H1 (cell line): ENCODE results near the gene OSMR. TPM values are rescaled to one million over a fixed set of nuclear protein-coding genes. Genes with fewer than 3 reads are reported as not detected.
A peak's percentile ranks its signal among the peaks of the same experiment; 100 is the strongest.

ENCODE experiments used
- CTCF ChIA-PET: fragments of 300-600 bp; sonication (Branson Sonifier 250); formaldehyde crosslinking; loops from one replicate; lab custom pipeline; 2021; ENCODE audit not compliant: partially characterized antibody; lab: Charles Lee
- POLR2A ChIA-PET: fragments of 300-600 bp; sonication (Branson Sonifier 250); formaldehyde crosslinking; loops from one replicate; lab custom pipeline; 2021; ENCODE audit warnings: inconsistent platforms; ENCODE audit not compliant: partially characterized antibody; lab: Charles Lee
- DNase-seq, 2 experiments: peaks; one replicate each; pipeline versions ENCODE4 v3.0.0 to v3.0.0-alpha.2; 2010 to 2022; ENCODE audit warnings: low spot score in 2 of 2, low read depth in 1 of 2, mixed read lengths in 1 of 2
- FAIRE-seq: peaks from 2 replicates; lab custom pipeline; 2011; peaks lifted over from hg19 to GRCh38; lab: Jason Lieb, UNC
- H2AFZ ChIP-seq: 2 replicates; pipeline ENCODE4 v1.8.1; 2012; ENCODE audit warnings: low read length, inconsistent platforms
- H2AK5ac ChIP-seq: 2 replicates; pipeline ENCODE4 v1.6.1; 2013; ENCODE audit warnings: low read depth, low read length
- H2BK120ac ChIP-seq: replicated peaks from 2 replicates; pipeline ENCODE3; 2013; ENCODE audit warnings: low read depth, low read length, inconsistent platforms
- H2BK12ac ChIP-seq: 2 replicates; pipeline ENCODE4 v1.6.1; 2013; ENCODE audit warnings: low read depth, low read length
- H2BK15ac ChIP-seq: 2 replicates; pipeline ENCODE4 v1.6.1; 2013; ENCODE audit warnings: low read length
- H2BK20ac ChIP-seq: 2 replicates; pipeline ENCODE4 v1.6.1; 2013; ENCODE audit warnings: low read length
- H2BK5ac ChIP-seq: 2 replicates; pipeline ENCODE4 v1.6.1; 2013; ENCODE audit warnings: low read depth, low read length
- H3K14ac ChIP-seq: 2 replicates; pipeline ENCODE4 v1.6.1; 2013; ENCODE audit warnings: inconsistent platforms; ENCODE audit not compliant: insufficient read length
- H3K18ac ChIP-seq: 2 replicates; pipeline ENCODE4 v1.6.1; 2013; ENCODE audit warnings: low read length; ENCODE audit errors: extremely low read depth
- H3K23ac ChIP-seq: 2 replicates; pipeline ENCODE4 v1.6.1; 2013; ENCODE audit warnings: inconsistent platforms; ENCODE audit not compliant: insufficient read length
- H3K23me2 ChIP-seq: 2 replicates; pipeline ENCODE4 v1.6.1; 2013; ENCODE audit warnings: low read depth, low read length
- H3K27ac ChIP-seq: 2 replicates; pipeline ENCODE4 v1.6.1; 2011; ENCODE audit warnings: low read depth, low read length, inconsistent platforms
- H3K27me3 ChIP-seq, 4 experiments: replicated peaks in 1 of 4; 1 replicate in 1 of 4; 2 replicates in 3 of 4; pipeline versions ENCODE4 v1.6.1 to v1.8.1; 2011 to 2013; ENCODE audit warnings: low read length in 3 of 4, mild to moderate bottlenecking in 3 of 4, inconsistent platforms in 2 of 4, mixed read lengths in 2 of 4, moderate library complexity in 1 of 4; ENCODE audit not compliant: control insufficient read depth in 3 of 4, insufficient read depth in 3 of 4; ENCODE audit errors: extremely low read depth in 1 of 4
- H3K36me3 ChIP-seq, 4 experiments: 2 replicates each; pipeline versions ENCODE4 v1.6.1 to v1.8.1; 2011 to 2013; ENCODE audit warnings: mild to moderate bottlenecking in 4 of 4, low read length in 3 of 4, moderate library complexity in 2 of 4, control low read depth in 1 of 4, inconsistent platforms in 1 of 4; ENCODE audit not compliant: insufficient read depth in 4 of 4, control insufficient read depth in 2 of 4
- H3K4ac ChIP-seq: replicated peaks from 2 replicates; pipeline ENCODE3; 2013; ENCODE audit warnings: low read length, low read depth, mixed read lengths, inconsistent platforms; ENCODE audit not compliant: insufficient read length
- H3K4me1 ChIP-seq, 4 experiments: replicated peaks in 1 of 4; 1 replicate in 1 of 4; 2 replicates in 3 of 4; pipeline versions ENCODE4 v1.6.1 to v1.8.1; 2011 to 2013; ENCODE audit warnings: low read length in 3 of 4, inconsistent platforms in 2 of 4, mixed read lengths in 1 of 4; ENCODE audit not compliant: insufficient read depth in 4 of 4, control insufficient read depth in 3 of 4
- H3K4me2 ChIP-seq, 2 experiments: 2 replicates each; pipeline versions ENCODE4 v1.6.1 to v1.8.1; 2011 to 2013; ENCODE audit warnings: low read depth in 2 of 2, low read length in 2 of 2, control low read depth in 1 of 2, inconsistent platforms in 1 of 2, mild to moderate bottlenecking in 1 of 2; ENCODE audit not compliant: insufficient read depth in 1 of 2
- H3K4me3 ChIP-seq, 4 experiments: fragments of 200-600, 300-600 bp in 1 of 4; sonication (generic), shearing (Covaris generic), sonication (Bioruptor Twin) in 1 of 4; 2 replicates each; pipeline versions ENCODE4 v1.5.1 to v1.8.1; 2011 to 2016; ENCODE audit warnings: low read length in 4 of 4, low read depth in 3 of 4, control low read depth in 2 of 4, inconsistent platforms in 2 of 4, mild to moderate bottlenecking in 2 of 4, mixed read lengths in 1 of 4, moderate library complexity in 1 of 4; ENCODE audit not compliant: insufficient read depth in 2 of 4; ENCODE audit errors: extremely low read depth in 1 of 4
- H3K56ac ChIP-seq: replicated peaks from 2 replicates; pipeline ENCODE3; 2013; ENCODE audit warnings: low read depth, mild to moderate bottlenecking, mixed read lengths, low read length, inconsistent platforms; ENCODE audit not compliant: insufficient read length
- H3K79me1 ChIP-seq: 2 replicates; pipeline ENCODE4 v1.6.1; 2013; ENCODE audit warnings: low read depth, low read length, control low read depth
- H3K79me2 ChIP-seq, 2 experiments: 2 replicates each; pipeline versions ENCODE4 v1.6.1 to v1.8.1; 2012 to 2013; ENCODE audit warnings: low read length in 2 of 2, mild to moderate bottlenecking in 2 of 2, inconsistent platforms in 1 of 2; ENCODE audit not compliant: insufficient read depth in 2 of 2, control insufficient read depth in 1 of 2
- H3K9ac ChIP-seq, 4 experiments: replicated peaks in 1 of 4; 1 replicate in 1 of 4; 2 replicates in 3 of 4; pipeline versions ENCODE4 v1.6.1 to v1.8.1; 2011 to 2013; ENCODE audit warnings: low read depth in 3 of 4, low read length in 3 of 4, control low read depth in 2 of 4, mild to moderate bottlenecking in 2 of 4, moderate library complexity in 2 of 4, inconsistent platforms in 1 of 4; ENCODE audit errors: extremely low read depth in 1 of 4
- H3K9me3 ChIP-seq, 2 experiments: 2 replicates each; pipeline versions ENCODE4 v1.6.1 to v1.8.1; 2012 to 2013; ENCODE audit warnings: mild to moderate bottlenecking in 2 of 2, moderate library complexity in 2 of 2, control low read depth in 1 of 2, inconsistent platforms in 1 of 2, low read depth in 1 of 2, low read length in 1 of 2, mixed read lengths in 1 of 2; ENCODE audit not compliant: insufficient read depth in 2 of 2
- H4K20me1 ChIP-seq, 2 experiments: replicated peaks in 1 of 2; 2 replicates each; pipeline versions ENCODE3 to v1.8.1; 2011 to 2013; ENCODE audit warnings: inconsistent platforms in 2 of 2, low read length in 2 of 2, mild to moderate bottlenecking in 1 of 2; ENCODE audit not compliant: insufficient read depth in 2 of 2, control insufficient read depth in 1 of 2
- H4K5ac ChIP-seq: 2 replicates; pipeline ENCODE4 v1.6.1; 2013; ENCODE audit warnings: low read length, low read depth, mixed read lengths, inconsistent platforms; ENCODE audit not compliant: insufficient read length
- H4K8ac ChIP-seq: 2 replicates; pipeline ENCODE4 v1.8.0; 2013; ENCODE audit warnings: mild to moderate bottlenecking, moderate library complexity, low read length, inconsistent platforms; ENCODE audit not compliant: insufficient read depth; ENCODE audit errors: extremely low read depth
- H4K91ac ChIP-seq: replicated peaks from 2 replicates; pipeline ENCODE3; 2013; ENCODE audit warnings: low read length, mixed read lengths, inconsistent platforms; ENCODE audit not compliant: insufficient read length
- BACH1 ChIP-seq: IDR thresholded peaks from 2 replicates; pipeline ENCODE4 v1.6.1; 2012; ENCODE audit warnings: low read length, improper control_type of control experiment
- CREB1 ChIP-seq: IDR thresholded peaks from 2 replicates; pipeline ENCODE4 v1.6.1; 2012; ENCODE audit warnings: inconsistent platforms
- CTBP2 ChIP-seq: IDR thresholded peaks from 2 replicates; pipeline ENCODE4 v1.7.0; 2011; ENCODE audit warnings: borderline replicate concordance, mild to moderate bottlenecking, moderate library complexity, mixed read lengths, low read length; ENCODE audit not compliant: insufficient read depth, insufficient read length
- RAD21 ChIP-seq, 2 experiments: IDR thresholded peaks in 1 of 2; conservative IDR thresholded peaks in 1 of 2; 2 replicates each; pipeline ENCODE4 v1.6.1; 2011; ENCODE audit warnings: low read depth in 2 of 2, low read length in 2 of 2, improper control_type of control experiment in 1 of 2, inconsistent platforms in 1 of 2, mild to moderate bottlenecking in 1 of 2, moderate library complexity in 1 of 2
- SP4 ChIP-seq: IDR thresholded peaks from 2 replicates; pipeline ENCODE4 v1.6.1; 2012; ENCODE audit warnings: low read length, inconsistent platforms
- WGBS, 2 experiments: shearing (Covaris generic) in 1 of 2; methylation state at CpG; one replicate each; pipeline versions ENCODE4 v1.1.6 to v1.1.7; 2013 to 2015; ENCODE audit warnings: low lambda C conversion rate in 2 of 2, mixed read lengths in 2 of 2, inconsistent platforms in 1 of 2, low coverage in 1 of 2, missing lambda C conversion rate in 1 of 2; ENCODE audit not compliant: insufficient replicate concordance in 2 of 2, insufficient coverage in 1 of 2, insufficient read length in 1 of 2; ENCODE audit errors: extremely low coverage in 1 of 2, missing lambda C conversion rate in 1 of 2; 5-methylcytosine and 5-hydroxymethylcytosine counted together
- polyA plus RNA-seq, 7 experiments: library from polyadenylated mRNA; depleted of rRNA in 3 of 7; stranded (reverse) in 5 of 7; unstranded in 2 of 7; fragments of >200 nt in 5 of 7; fragments of 200-250 nt in 2 of 7; gene quantifications; 1 replicate in 5 of 7; 2 replicates in 1 of 7; 4 replicates in 1 of 7; pipeline versions ENCODE4 v1.2.1 to v1.2.3, GENCODE V29; 2011 to 2013; ENCODE audit warnings: missing spikeins in 2 of 7, mixed read lengths in 2 of 7
- total RNA-seq: library from RNA; stranded (reverse); fragmentation: NEBNext Ultra II Directional; extraction: Animal tissue kit (Norgen Biotek cat#: 25700); gene quantifications from 2 replicates; pipeline ENCODE4 v1.2.1, GENCODE V29; 2021
- TF ChIP-seq, protein P1 (sequence below): IDR thresholded peaks from 2 replicates; pipeline ENCODE4 v1.6.1; 2012; ENCODE audit warnings: inconsistent platforms

OSMR gene
- total and polyA plus RNA-seq, 2 of the 8 experiments (the other 6 are each of a cell fraction or from before 2014, with no cell fraction given) = 2.3 to 2.6 TPM

- Histone ChIP-seq H2BK20ac (no peak overlapping the region), H3K79me2 (no peaks in the 10 kb centered on the region), H3K27me3 (no peaks in the 10 kb centered on the region), H4K91ac (no peak overlapping the region), H3K14ac (no peak overlapping the region), H4K8ac (no peak overlapping the region), H2BK120ac (no peak overlapping the region), H2BK15ac (no peak overlapping the region), H3K56ac (no peak overlapping the region), H3K36me3 (peaks cover 0 to 49% (median 18%) of the 10 kb centered on the region in 4 experiments; a peak in 6 of 8 replicates), H4K5ac (no peak overlapping the region), H3K9me3 (no peaks in the 10 kb centered on the region), H2AFZ (no peak overlapping the region), H3K4me3 (no peak overlapping the region), H2AK5ac (no peak overlapping the region), H3K23ac (no peak overlapping the region), H3K23me2 (no peaks in the 10 kb centered on the region), H3K4ac (no peak overlapping the region), H3K79me1 (no peaks in the 10 kb centered on the region), H3K27ac (no peak overlapping the region), H2BK12ac (no peak overlapping the region), H3K18ac (no peak overlapping the region), H4K20me1 (no peaks in the 10 kb centered on the region), H3K9ac (peak overlapping the region in 1 of 4 experiments; percentile 34; a peak in 1 of 7 replicates), H3K4me2 (no peak overlapping the region), H2BK5ac (no peak overlapping the region), H3K4me1 (no peaks in the 10 kb centered on the region)
- TF ChIP-seq BACH1 (no peak), CTBP2 (no peak), CREB1 (no peak), SP4 (no peak), RAD21 (IDR thresholded peaks at IDR 0.05 in 1 of 2, conservative IDR thresholded peaks at IDR 0.05 in 1 of 2; ENCODE audit: low read depth in 2 of 2, low read length in 2 of 2) (no peak)
- TF ChIP-seq, protein P1, sequence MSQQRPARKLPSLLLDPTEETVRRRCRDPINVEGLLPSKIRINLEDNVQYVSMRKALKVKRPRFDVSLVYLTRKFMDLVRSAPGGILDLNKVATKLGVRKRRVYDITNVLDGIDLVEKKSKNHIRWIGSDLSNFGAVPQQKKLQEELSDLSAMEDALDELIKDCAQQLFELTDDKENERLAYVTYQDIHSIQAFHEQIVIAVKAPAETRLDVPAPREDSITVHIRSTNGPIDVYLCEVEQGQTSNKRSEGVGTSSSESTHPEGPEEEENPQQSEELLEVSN = no peak
- WGBS, 2 experiments = 98% methylated on average over 4 of the region's 4 CpGs; no CpG with 5 or more reads in 1 of the 2 experiments
- CTCF ChIA-PET = no interaction called here
- no peak for FAIRE-seq
- no peak for DNase-seq
- POLR2A ChIA-PET = no interaction called here
Measured at GRCh38 chr5:38944282-38944681, 98.5 kb downstream of the OSMR start.
